Measurements from ENCODE around the gene NOLC1.

DNA sequence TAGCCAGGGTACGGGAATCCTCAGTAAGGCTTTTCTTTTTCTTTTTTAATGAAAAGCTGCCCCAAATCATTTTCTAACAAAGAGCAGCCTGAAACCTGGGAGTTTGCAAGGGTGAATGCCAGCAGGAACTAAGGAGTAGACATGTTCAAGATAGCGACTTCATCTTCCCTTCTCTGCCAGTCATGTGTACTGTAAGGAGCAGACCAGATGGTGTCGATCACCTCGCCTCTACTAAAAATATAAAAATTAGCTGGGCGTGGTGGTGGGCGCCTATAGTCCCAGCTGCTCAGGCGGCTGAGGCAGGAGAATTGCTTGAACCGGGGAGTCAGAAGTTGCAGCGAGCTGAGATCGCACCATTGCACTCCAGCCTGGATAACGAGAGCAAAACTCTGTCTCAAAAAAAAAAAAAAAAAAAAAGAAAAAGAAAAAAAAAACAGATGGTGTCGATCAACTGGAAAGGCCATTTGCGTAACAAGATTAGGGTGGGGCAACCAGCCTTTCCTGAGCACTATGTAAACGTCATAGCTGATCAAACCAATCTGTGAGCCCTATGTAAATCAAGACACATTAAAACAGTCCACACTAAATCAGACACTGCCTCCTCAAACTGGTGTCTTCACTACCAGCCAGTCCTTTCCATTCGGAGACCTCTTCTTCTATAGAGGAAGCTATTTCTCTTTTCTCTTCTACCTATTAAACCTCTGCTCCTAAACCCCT lies 33.8 kb downstream of the NOLC1 start:
- TF ChIP-seq, protein P1, sequence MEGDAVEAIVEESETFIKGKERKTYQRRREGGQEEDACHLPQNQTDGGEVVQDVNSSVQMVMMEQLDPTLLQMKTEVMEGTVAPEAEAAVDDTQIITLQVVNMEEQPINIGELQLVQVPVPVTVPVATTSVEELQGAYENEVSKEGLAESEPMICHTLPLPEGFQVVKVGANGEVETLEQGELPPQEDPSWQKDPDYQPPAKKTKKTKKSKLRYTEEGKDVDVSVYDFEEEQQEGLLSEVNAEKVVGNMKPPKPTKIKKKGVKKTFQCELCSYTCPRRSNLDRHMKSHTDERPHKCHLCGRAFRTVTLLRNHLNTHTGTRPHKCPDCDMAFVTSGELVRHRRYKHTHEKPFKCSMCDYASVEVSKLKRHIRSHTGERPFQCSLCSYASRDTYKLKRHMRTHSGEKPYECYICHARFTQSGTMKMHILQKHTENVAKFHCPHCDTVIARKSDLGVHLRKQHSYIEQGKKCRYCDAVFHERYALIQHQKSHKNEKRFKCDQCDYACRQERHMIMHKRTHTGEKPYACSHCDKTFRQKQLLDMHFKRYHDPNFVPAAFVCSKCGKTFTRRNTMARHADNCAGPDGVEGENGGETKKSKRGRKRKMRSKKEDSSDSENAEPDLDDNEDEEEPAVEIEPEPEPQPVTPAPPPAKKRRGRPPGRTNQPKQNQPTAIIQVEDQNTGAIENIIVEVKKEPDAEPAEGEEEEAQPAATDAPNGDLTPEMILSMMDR (conservative IDR thresholded peaks at IDR 0.05 in 1 of 2, IDR thresholded peaks at IDR 0.05 in 1 of 2; ENCODE audit: low read depth in 1 of 2, low read length in 2 of 2), result no peak
- TF ChIP-seq EZH2 (IDR thresholded peaks at IDR 0.05; ENCODE audit: low read length, missing control alignments), result no peak
